H9 (cell line): Measurements from ENCODE around the gene HIPK1. TPM values are rescaled to one million over a fixed set of nuclear protein-coding genes. Genes with fewer than 3 reads are reported as not detected.

Source experiments
- DNase-seq: peaks from one replicate; pipeline ENCODE4 v3.0.0-alpha.2; 2017
- H2AFZ ChIP-seq: one replicate; pipeline ENCODE4 v1.6.1; 2013; ENCODE audit warnings: mild to moderate bottlenecking, low read length, control low read depth, moderate library complexity
- H2AK5ac ChIP-seq: 2 replicates; pipeline ENCODE4 v1.6.1; 2013; ENCODE audit warnings: low read length, control low read depth, mixed read lengths; ENCODE audit not compliant: insufficient read length
- H2BK120ac ChIP-seq: one replicate; pipeline ENCODE4 v1.6.1; 2013; ENCODE audit warnings: low read depth, mild to moderate bottlenecking, low read length, control low read depth, inconsistent platforms; ENCODE audit not compliant: poor library complexity, severe bottlenecking
- H2BK12ac ChIP-seq: 2 replicates; pipeline ENCODE4 v1.6.1; 2013; ENCODE audit warnings: low read length, control low read depth, mixed read lengths, low read depth; ENCODE audit not compliant: insufficient read length
- H2BK15ac ChIP-seq: 2 replicates; pipeline ENCODE4 v1.6.1; 2013; ENCODE audit warnings: low read depth, low read length, control low read depth
- H2BK20ac ChIP-seq: one replicate; pipeline ENCODE4 v1.6.1; 2013; ENCODE audit warnings: low read depth, mild to moderate bottlenecking, low read length, control low read depth, inconsistent platforms; ENCODE audit not compliant: poor library complexity, severe bottlenecking
- H2BK5ac ChIP-seq: 2 replicates; pipeline ENCODE4 v1.6.1; 2013; ENCODE audit warnings: low read length, control low read depth, mixed read lengths; ENCODE audit not compliant: insufficient read length
- H3K14ac ChIP-seq: 2 replicates; pipeline ENCODE4 v1.6.1; 2013; ENCODE audit warnings: low read length, control low read depth; ENCODE audit not compliant: insufficient read depth
- H3K18ac ChIP-seq: 2 replicates; pipeline ENCODE4 v1.6.1; 2013; ENCODE audit warnings: low read depth, mild to moderate bottlenecking, mixed read lengths, low read length, control low read depth; ENCODE audit not compliant: insufficient read length
- H3K23ac ChIP-seq: 2 replicates; pipeline ENCODE4 v1.6.1; 2013; ENCODE audit warnings: low read length, control low read depth, mixed read lengths, low read depth; ENCODE audit not compliant: insufficient read length
- H3K23me2 ChIP-seq: 2 replicates; pipeline ENCODE4 v1.6.1; 2013; ENCODE audit warnings: low read depth, mild to moderate bottlenecking, mixed read lengths, low read length, control low read depth; ENCODE audit not compliant: insufficient read length, poor library complexity, severe bottlenecking
- H3K27ac ChIP-seq: 2 replicates; pipeline ENCODE4 v1.5.1; 2013; ENCODE audit warnings: low read length, control low read depth, mixed read lengths, low read depth; ENCODE audit not compliant: insufficient read length
- H3K27me3 ChIP-seq: 2 replicates; pipeline ENCODE4 v1.6.1; 2013; ENCODE audit warnings: low read length, control low read depth, inconsistent platforms; ENCODE audit not compliant: insufficient read depth
- H3K4ac ChIP-seq: 2 replicates; pipeline ENCODE4 v1.6.1; 2013; ENCODE audit warnings: low read depth, mild to moderate bottlenecking, control low read depth, inconsistent platforms, low read length, moderate library complexity
- H3K4me1 ChIP-seq: 2 replicates; pipeline ENCODE4 v1.6.1; 2013; ENCODE audit warnings: low read length, control low read depth, inconsistent platforms; ENCODE audit not compliant: insufficient read depth
- H3K4me2 ChIP-seq: 2 replicates; pipeline ENCODE4 v1.6.1; 2013; ENCODE audit warnings: low read length, control low read depth, mixed read lengths; ENCODE audit not compliant: insufficient read length, insufficient read depth
- H3K56ac ChIP-seq: 2 replicates; pipeline ENCODE4 v1.6.1; 2013; ENCODE audit warnings: low read depth, mild to moderate bottlenecking, mixed read lengths, low read length, control low read depth; ENCODE audit not compliant: insufficient read length
- H3K79me1 ChIP-seq: 2 replicates; pipeline ENCODE4 v1.6.1; 2013; ENCODE audit warnings: low read depth, mild to moderate bottlenecking, moderate library complexity, low read length, control low read depth, inconsistent platforms; ENCODE audit not compliant: insufficient read depth, poor library complexity, severe bottlenecking
- H3K79me2 ChIP-seq: 2 replicates; pipeline ENCODE4 v1.6.1; 2013; ENCODE audit warnings: low read length, control low read depth, inconsistent platforms; ENCODE audit not compliant: insufficient read depth
- H3K9ac ChIP-seq: 2 replicates; pipeline ENCODE4 v1.6.1; 2013; ENCODE audit warnings: low read length, control low read depth, mixed read lengths; ENCODE audit not compliant: insufficient read length; ENCODE audit errors: extremely low read depth
- H3K9me3 ChIP-seq: one replicate; pipeline ENCODE4 v1.6.1; 2013; ENCODE audit warnings: low read depth, low read length, inconsistent platforms; ENCODE audit not compliant: control insufficient read depth
- H3T11ph ChIP-seq: one replicate; pipeline ENCODE4 v1.6.1; 2013; ENCODE audit warnings: mild to moderate bottlenecking, low read length, control low read depth, inconsistent platforms
- H4K20me1 ChIP-seq: one replicate; pipeline ENCODE4 v1.6.1; 2013; ENCODE audit not compliant: control insufficient read depth, insufficient read length, insufficient read depth
- H4K5ac ChIP-seq: 2 replicates; pipeline ENCODE4 v1.6.1; 2013; ENCODE audit warnings: low read depth, mild to moderate bottlenecking, mixed read lengths, low read length, control low read depth; ENCODE audit not compliant: insufficient read length
- H4K8ac ChIP-seq: replicated peaks from 2 replicates; pipeline ENCODE4 v1.6.1; 2013; ENCODE audit warnings: low read length, control low read depth, mixed read lengths, low read depth; ENCODE audit not compliant: insufficient read length
- H4K91ac ChIP-seq: 2 replicates; pipeline ENCODE4 v1.6.1; 2013; ENCODE audit warnings: low read depth, mild to moderate bottlenecking, moderate library complexity, mixed read lengths, low read length, control low read depth; ENCODE audit not compliant: insufficient read length
- H3K27ac Mint-ChIP-seq, 3 experiments: 2 replicates in 2 of 3; 3 replicates in 1 of 3; pipeline ENCODE4 v1.8.0; 2020 to 2021; ENCODE audit warnings: mixed read lengths in 3 of 3, mild to moderate bottlenecking in 1 of 3, moderate library complexity in 1 of 3
- H3K27me3 Mint-ChIP-seq: 2 replicates; pipeline ENCODE4 v1.8.0; 2021; ENCODE audit warnings: low read depth, mild to moderate bottlenecking, moderate library complexity, mixed read lengths
- H3K36me3 Mint-ChIP-seq, 3 experiments: 2 replicates in 2 of 3; 3 replicates in 1 of 3; pipeline ENCODE4 v1.8.0; 2020 to 2021; ENCODE audit warnings: low read depth in 3 of 3, mixed read lengths in 3 of 3; ENCODE audit not compliant: insufficient read depth in 1 of 3
- H3K4me1 Mint-ChIP-seq, 2 experiments: 2 replicates each; pipeline ENCODE4 v1.8.0; 2020; ENCODE audit warnings: mixed read lengths in 2 of 2
- H3K4me3 Mint-ChIP-seq, 2 experiments: 2 replicates in 1 of 2; 3 replicates in 1 of 2; pipeline ENCODE4 v1.8.0; 2020 to 2021; ENCODE audit warnings: mild to moderate bottlenecking in 2 of 2, mixed read lengths in 2 of 2, moderate library complexity in 1 of 2
- H3K9me3 Mint-ChIP-seq, 2 experiments: 2 replicates in 1 of 2; 3 replicates in 1 of 2; pipeline ENCODE4 v1.8.0; 2020; ENCODE audit warnings: mild to moderate bottlenecking in 2 of 2, mixed read lengths in 2 of 2, moderate library complexity in 1 of 2
- WGBS: extraction: QIAGEN DNeasy Blood & Tissue Kit; methylation state at CpG from one replicate; pipeline ENCODE4 v1.1.7; 2013; ENCODE audit warnings: missing lambda C conversion rate, low lambda C conversion rate, mixed read lengths; ENCODE audit not compliant: insufficient read length; ENCODE audit errors: extremely low coverage; 5-methylcytosine and 5-hydroxymethylcytosine counted together
- total RNA-seq: library from RNA; stranded (reverse); gene quantifications from 2 replicates; pipeline ENCODE4 v1.2.1, GENCODE V29; 2021
- TF ChIP-seq, protein P1 (sequence below): fragments of 200-600 bp; sonication (generic); conservative IDR thresholded peaks from 3 replicates; pipeline ENCODE4 v1.8.0; 2021; ENCODE audit warnings: antibody characterized with exemption, mild to moderate bottlenecking

Gene HIPK1
- total RNA-seq, 1 experiment from 2014 or later, result 65.7 TPM

DNA sequence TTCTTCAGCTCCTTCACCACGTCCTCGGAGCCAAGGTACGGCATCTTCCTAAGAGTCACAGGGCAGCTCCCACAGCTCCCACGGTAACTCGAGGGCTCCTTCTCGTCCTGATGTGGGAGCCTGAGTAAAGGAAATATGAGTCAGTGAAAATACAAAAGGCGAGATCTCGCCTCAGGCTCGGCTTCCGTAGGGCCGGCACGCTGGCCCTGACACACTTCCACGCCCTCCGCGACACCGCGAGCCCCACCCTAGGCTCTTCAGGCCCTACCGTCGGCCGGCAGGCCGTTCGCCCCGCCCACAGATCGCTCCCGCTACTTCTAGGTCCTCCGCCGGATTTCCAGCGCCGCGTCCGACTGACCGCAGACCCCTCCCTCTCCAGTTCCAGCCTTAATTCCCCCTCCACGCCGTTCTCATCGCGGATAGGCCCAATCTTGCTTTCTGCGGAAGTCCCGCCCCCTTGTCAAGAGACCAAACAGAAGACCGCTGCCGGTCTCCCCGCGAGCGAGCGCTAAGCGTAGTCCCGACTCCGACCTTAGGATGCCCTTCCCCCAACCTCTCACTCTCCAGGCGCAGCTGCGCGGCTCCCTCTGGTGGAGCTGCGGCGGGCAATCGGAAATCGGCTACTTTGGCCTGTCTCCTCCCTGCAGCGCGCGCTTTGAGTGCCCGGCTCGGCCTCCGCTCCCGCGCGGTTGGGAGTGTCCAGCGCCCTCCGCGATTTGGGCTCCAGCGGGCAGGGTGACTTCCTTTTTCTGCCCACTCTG, 24.3 kb upstream of the HIPK1 start, which contains the start of the genes AP4B1 and DCLRE1B:
Gene AP4B1 (minus strand): TSS at position 126 of the 761 bp plus-strand sequence. CDS start 82 bp downstream, at position 44.
Gene DCLRE1B (plus strand): TSS at position 653 of the 761 bp plus-strand sequence. CDS start 261 bp downstream, outside the sequence.
- Histone ChIP-seq H3K27me3 (no peaks in the 10 kb centered on the region), H3K79me2 (no peaks in the 10 kb centered on the region), H2BK5ac (no peak within 1 kb of the TSS), H2BK20ac (no peak within 1 kb of the TSS), H2AK5ac (no peak within 1 kb of the TSS), H4K91ac (no peak within 1 kb of the TSS), H4K20me1 (no peaks in the 10 kb centered on the region), H3K9me3 (no peaks in the 10 kb centered on the region), H2BK12ac (no peak within 1 kb of the TSS), H2BK15ac (no peak within 1 kb of the TSS), H3K4ac (no peak within 1 kb of the TSS), H3K27ac (no peak within 1 kb of the TSS), H3K4me2 (peak within 1 kb of the TSS; percentile 79), H2BK120ac (no peak within 1 kb of the TSS), H3K18ac (peak within 1 kb of the TSS; percentile 27), H4K8ac (no peak within 1 kb of the TSS), H3K4me1 (no peaks in the 10 kb centered on the region), H3K79me1 (no peaks in the 10 kb centered on the region), H3K14ac (no peak within 1 kb of the TSS), H3K56ac (no peak within 1 kb of the TSS), H3K23ac (no peak within 1 kb of the TSS), H4K5ac (no peak within 1 kb of the TSS), H2AFZ (no peak within 1 kb of the TSS), H3T11ph (no peak within 1 kb of the TSS), H3K9ac (peak within 1 kb of the TSS; percentile 56), H3K23me2 (peaks cover 11% of the 10 kb centered on the region)
- Mint-ChIP-seq H3K27ac (peak within 1 kb of the TSS; percentile 97 to 98 (median 98)), H3K27me3 (no peaks in the 10 kb centered on the region), H3K4me3 (peak within 1 kb of the TSS; percentile 94 to 96), H3K4me1 (peaks cover 11% of the 10 kb centered on the region in 2 experiments), H3K36me3 (peaks cover 0 to 26% (median 19%) of the 10 kb centered on the region in 3 experiments; a peak in 5 of 7 replicates), H3K9me3 (no peaks in the 10 kb centered on the region)
- TF ChIP-seq, protein P1, sequence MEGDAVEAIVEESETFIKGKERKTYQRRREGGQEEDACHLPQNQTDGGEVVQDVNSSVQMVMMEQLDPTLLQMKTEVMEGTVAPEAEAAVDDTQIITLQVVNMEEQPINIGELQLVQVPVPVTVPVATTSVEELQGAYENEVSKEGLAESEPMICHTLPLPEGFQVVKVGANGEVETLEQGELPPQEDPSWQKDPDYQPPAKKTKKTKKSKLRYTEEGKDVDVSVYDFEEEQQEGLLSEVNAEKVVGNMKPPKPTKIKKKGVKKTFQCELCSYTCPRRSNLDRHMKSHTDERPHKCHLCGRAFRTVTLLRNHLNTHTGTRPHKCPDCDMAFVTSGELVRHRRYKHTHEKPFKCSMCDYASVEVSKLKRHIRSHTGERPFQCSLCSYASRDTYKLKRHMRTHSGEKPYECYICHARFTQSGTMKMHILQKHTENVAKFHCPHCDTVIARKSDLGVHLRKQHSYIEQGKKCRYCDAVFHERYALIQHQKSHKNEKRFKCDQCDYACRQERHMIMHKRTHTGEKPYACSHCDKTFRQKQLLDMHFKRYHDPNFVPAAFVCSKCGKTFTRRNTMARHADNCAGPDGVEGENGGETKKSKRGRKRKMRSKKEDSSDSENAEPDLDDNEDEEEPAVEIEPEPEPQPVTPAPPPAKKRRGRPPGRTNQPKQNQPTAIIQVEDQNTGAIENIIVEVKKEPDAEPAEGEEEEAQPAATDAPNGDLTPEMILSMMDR, result peak; percentile 50; the same call in 2 of the 3 replicates
- WGBS, result no CpG with 5 or more reads among the region's 67 CpGs
- peak; percentile 99 for DNase-seq
